Ascending aorta (tissue), 2 donors: ENCODE measurements around the gene PCSK5. TPM values are rescaled to one million over a fixed set of nuclear protein-coding genes. Genes with fewer than 3 reads are reported as not detected.

Source experiments
- DNase-seq, 2 donors: peaks; one replicate each; pipeline ENCODE4 v3.0.0-alpha.2; 2019; ENCODE audit warnings: low spot score in 2 of 2
- H3K27ac ChIP-seq, 2 donors: fragments of 200-600 bp; sonication (generic); one replicate each; pipeline ENCODE4 v1.5.1; 2016 to 2017; ENCODE audit warnings: mild to moderate bottlenecking in 1 of 2
- H3K27me3 ChIP-seq: fragments of 200-600 bp; sonication (generic); one replicate; pipeline ENCODE4 v1.5.1; 2017
- H3K36me3 ChIP-seq, 2 donors: fragments of 200-600 bp; sonication (generic); one replicate each; pipeline ENCODE4 v1.5.1; 2016
- H3K4me1 ChIP-seq, 2 donors: fragments of 200-600 bp; sonication (generic); one replicate each; pipeline ENCODE4 v1.5.1; 2016 to 2017; ENCODE audit warnings: mild to moderate bottlenecking in 1 of 2
- H3K4me3 ChIP-seq, 2 donors: fragments of 200-600 bp; sonication (generic); one replicate each; pipeline ENCODE4 v1.5.1; 2016 to 2017; ENCODE audit warnings: mild to moderate bottlenecking in 1 of 2
- H3K9me3 ChIP-seq, 2 donors: fragments of 200-600 bp; sonication (generic); one replicate each; pipeline ENCODE4 v1.5.1; 2016
- intact Hi-C: fragments of 100-400 bp; cut with DNase I; formaldehyde crosslinking; loops from one replicate; pipeline ENCODE4 v1.15.1; 2023
- total RNA-seq: library from RNA; depleted of rRNA; stranded (reverse); fragments of >200 nt; gene quantifications from one replicate; pipeline ENCODE4 v1.1.0, GENCODE V29; 2016
- TF ChIP-seq, protein P1 (sequence below), 3 experiments: fragments of 200-600 bp in 2 of 3; fragments of 450-650 bp in 1 of 3; sonication (generic) in 2 of 3; IDR thresholded peaks; one replicate each; pipeline ENCODE4 v1.5.1; 2016 to 2019; ENCODE audit warnings: antibody characterized with exemption in 3 of 3, mild to moderate bottlenecking in 1 of 3, moderate library complexity in 1 of 3

PCSK5 gene
- total RNA-seq, 1 donor from 2014 or later: 66.3 TPM

DNA sequence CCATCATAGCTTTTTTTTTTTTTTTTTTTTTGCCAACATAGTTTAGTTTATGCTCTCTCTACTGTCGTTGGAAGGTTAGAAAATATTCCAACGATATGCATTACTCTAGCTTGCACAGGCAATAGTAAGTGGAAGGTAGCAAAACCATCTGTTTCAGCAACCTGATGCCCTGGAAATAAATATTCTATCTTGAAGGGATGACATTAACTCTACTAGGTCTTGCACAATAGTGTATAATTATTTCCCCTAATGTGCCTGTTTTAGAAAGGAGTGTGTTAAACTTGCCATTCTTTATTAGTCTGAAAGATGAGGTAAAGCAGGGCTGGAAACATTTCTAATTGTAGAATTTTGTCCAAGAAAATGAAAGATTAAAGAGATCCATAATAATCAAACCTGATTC lies 111.0 kb downstream of the PCSK5 start:
- H3K4me3 ChIP-seq: no peak overlapping the region
- intact Hi-C loops: no loop called here
- peaks cover 0 to 10% of the 10 kb centered on the region in 2 donors for H3K4me1 ChIP-seq
- TF ChIP-seq, protein P1, sequence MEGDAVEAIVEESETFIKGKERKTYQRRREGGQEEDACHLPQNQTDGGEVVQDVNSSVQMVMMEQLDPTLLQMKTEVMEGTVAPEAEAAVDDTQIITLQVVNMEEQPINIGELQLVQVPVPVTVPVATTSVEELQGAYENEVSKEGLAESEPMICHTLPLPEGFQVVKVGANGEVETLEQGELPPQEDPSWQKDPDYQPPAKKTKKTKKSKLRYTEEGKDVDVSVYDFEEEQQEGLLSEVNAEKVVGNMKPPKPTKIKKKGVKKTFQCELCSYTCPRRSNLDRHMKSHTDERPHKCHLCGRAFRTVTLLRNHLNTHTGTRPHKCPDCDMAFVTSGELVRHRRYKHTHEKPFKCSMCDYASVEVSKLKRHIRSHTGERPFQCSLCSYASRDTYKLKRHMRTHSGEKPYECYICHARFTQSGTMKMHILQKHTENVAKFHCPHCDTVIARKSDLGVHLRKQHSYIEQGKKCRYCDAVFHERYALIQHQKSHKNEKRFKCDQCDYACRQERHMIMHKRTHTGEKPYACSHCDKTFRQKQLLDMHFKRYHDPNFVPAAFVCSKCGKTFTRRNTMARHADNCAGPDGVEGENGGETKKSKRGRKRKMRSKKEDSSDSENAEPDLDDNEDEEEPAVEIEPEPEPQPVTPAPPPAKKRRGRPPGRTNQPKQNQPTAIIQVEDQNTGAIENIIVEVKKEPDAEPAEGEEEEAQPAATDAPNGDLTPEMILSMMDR (IDR thresholded peaks at IDR 0.05): no peak
- DNase-seq: no peak
- no peak overlapping the region for H3K27ac ChIP-seq
- H3K9me3 ChIP-seq: no peaks in the 10 kb centered on the region
- no peaks in the 10 kb centered on the region for H3K36me3 ChIP-seq
- no peaks in the 10 kb centered on the region for H3K27me3 ChIP-seq

DNA sequence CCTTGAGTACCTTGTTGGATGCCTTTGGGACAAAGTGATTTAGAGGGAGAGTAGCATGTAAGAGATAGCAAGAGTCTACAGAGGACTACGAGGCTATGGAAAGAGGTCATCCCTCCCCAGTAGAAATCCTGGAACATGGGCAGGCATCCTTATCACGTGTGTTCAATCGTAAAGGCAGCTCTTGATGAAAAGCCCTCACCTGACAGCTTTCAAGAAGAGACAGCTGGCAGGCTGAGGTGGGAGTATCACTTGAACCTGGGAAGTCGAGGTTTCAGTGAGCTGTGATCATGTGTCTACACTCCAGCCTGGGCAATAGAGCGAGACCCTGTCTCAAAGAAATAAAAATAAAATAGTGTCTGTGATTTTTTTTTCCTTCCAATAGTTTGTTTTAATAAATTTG lies 112.6 kb downstream of the PCSK5 start:
- H3K27me3 ChIP-seq: no peaks in the 10 kb centered on the region
- peaks cover 0 to 4% of the 10 kb centered on the region in 2 donors for H3K4me1 ChIP-seq
- no peaks in the 10 kb centered on the region for H3K36me3 ChIP-seq
- H3K4me3 ChIP-seq: no peak overlapping the region
- TF ChIP-seq, protein P1 (IDR thresholded peaks at IDR 0.05): no peak
- H3K27ac ChIP-seq: no peak overlapping the region
- intact Hi-C loops: no loop called here
- no peaks in the 10 kb centered on the region for H3K9me3 ChIP-seq
- DNase-seq: no peak

DNA sequence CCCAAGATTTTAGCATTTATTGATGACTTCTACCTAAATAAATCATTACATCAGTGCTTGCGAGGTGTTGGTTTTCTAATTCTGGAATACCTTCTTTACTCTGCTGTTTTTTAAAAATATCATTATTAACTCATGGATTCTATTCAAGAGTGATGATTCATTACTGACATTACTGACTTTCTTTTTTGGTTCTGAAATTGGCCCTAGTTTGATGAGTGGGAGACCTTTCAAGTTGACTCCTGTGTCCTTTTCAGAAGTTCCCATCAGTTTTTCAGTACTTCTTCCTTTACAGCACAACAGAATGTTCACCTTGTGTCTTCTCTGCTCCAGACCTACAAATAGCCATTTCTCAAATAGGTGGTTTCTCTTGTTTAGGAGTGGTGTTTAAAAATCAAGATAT lies 114.1 kb downstream of the PCSK5 start:
- no peak overlapping the region for H3K4me3 ChIP-seq
- intact Hi-C loops: no loop called here
- TF ChIP-seq, protein P1 (IDR thresholded peaks at IDR 0.05): no peak
- H3K27me3 ChIP-seq: no peaks in the 10 kb centered on the region
- no peaks in the 10 kb centered on the region for H3K36me3 ChIP-seq
- no peak overlapping the region for H3K27ac ChIP-seq
- peaks cover 0 to 4% of the 10 kb centered on the region in 2 donors for H3K4me1 ChIP-seq
- no peak for DNase-seq
- no peaks in the 10 kb centered on the region for H3K9me3 ChIP-seq

DNA sequence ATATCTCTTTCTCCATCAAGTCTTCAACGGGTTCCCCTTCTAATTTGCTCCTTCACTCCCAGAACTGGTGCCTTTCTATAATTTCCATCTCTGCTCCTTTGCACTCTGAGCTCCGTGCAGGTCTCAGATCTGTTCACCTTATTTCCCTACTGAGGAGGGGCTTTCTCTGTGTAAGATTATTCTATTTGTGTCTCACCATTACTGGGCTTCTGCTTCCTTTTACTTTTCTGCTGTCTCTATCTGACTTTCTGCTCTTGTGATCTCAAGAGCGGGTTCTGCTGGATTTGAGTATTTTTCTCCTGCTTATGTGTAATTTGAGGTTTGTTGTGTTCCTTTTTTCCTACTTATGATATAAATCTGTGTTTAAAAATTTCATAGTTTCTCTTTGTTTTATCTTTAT lies 117.5 kb downstream of the PCSK5 start:
- Histone ChIP-seq H3K27ac (no peak overlapping the region), H3K4me3 (no peak overlapping the region), H3K4me1 (peaks cover 0 to 7% of the 10 kb centered on the region in 2 donors), H3K27me3 (no peaks in the 10 kb centered on the region), H3K9me3 (no peaks in the 10 kb centered on the region), H3K36me3 (no peaks in the 10 kb centered on the region)
- intact Hi-C loops: no loop called here
- no peak for DNase-seq
- TF ChIP-seq, protein P1 (IDR thresholded peaks at IDR 0.05): no peak

DNA sequence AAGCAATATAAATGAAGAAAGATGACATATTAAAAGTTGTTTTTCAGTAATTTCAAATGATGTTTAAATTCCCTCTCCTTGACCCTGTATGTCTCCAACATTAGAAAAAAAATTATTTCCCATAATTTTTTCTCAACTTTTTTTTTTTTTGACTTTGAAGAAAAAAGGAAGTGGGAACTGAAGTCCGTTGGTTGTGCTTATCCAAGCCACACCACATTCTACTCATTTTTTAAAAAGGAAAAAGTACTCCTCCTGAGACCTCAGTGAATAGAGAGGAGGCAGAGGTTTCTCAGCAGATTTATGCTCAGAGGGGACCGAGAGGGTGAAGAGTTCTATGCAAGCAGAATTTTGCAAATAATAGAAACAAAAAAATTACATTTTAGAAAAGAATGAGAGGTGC lies 123.3 kb downstream of the PCSK5 start:
- no peak overlapping the region for H3K4me3 ChIP-seq
- H3K9me3 ChIP-seq: no peaks in the 10 kb centered on the region
- no peaks in the 10 kb centered on the region for H3K27me3 ChIP-seq
- H3K27ac ChIP-seq: no peak overlapping the region
- no peaks in the 10 kb centered on the region for H3K36me3 ChIP-seq
- intact Hi-C loops: no loop called here
- no peak for DNase-seq
- H3K4me1 ChIP-seq: peaks cover 0 to 3% of the 10 kb centered on the region in 2 donors
- TF ChIP-seq, protein P1 (IDR thresholded peaks at IDR 0.05): no peak

DNA sequence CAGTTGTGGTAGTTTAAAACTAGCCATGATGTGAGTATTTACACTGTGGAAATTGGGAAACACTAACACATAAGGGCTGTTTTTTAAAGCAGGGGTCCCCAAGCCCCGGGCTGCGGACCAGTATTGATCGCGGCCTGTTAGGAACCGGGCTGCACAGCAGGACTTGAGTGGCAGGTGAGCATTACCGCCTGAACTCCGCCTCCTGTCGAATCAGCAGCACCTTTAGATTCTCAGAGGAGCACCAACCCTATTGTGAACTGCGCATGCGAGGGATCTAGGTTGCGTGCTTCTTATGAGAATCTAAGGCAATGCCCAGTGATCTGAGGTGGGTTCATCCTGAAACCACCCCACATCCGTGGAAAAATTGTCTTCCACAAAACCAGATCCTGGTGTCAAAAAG lies 127.8 kb downstream of the PCSK5 start:
- H3K36me3 ChIP-seq: no peaks in the 10 kb centered on the region
- DNase-seq: no peak
- H3K27ac ChIP-seq: no peak overlapping the region
- intact Hi-C loops: no loop called here
- TF ChIP-seq, protein P1 (IDR thresholded peaks at IDR 0.05): no peak
- H3K4me1 ChIP-seq: no peaks in the 10 kb centered on the region
- H3K27me3 ChIP-seq: no peaks in the 10 kb centered on the region
- no peaks in the 10 kb centered on the region for H3K9me3 ChIP-seq
- H3K4me3 ChIP-seq: no peak overlapping the region
